Naive thymus-derived CD4-positive, alpha-beta T cell (primary cell): ENCODE data around the gene RAB38. TPM values are rescaled to one million over a fixed set of nuclear protein-coding genes. Genes with fewer than 3 reads are reported as not detected.

Source experiments
- ATAC-seq: fragments of 150-1000 bp; cut with Tn5 transposase; 2 replicates; pipeline ENCODE4 v1.10.0; 2021; ENCODE audit warnings: mild to moderate bottlenecking, moderate library complexity
- CTCF ChIA-PET: fragments of 350-600 bp; sonication (Branson Sonifier 250); formaldehyde crosslinking; loops from one replicate; lab custom pipeline; 2021; ENCODE audit warnings: antibody characterized with exemption; lab: Charles Lee
- POLR2A ChIA-PET: fragments of 350-600 bp; sonication (Branson Sonifier 250); formaldehyde crosslinking; loops from one replicate; lab custom pipeline; 2021; ENCODE audit warnings: antibody characterized with exemption, inconsistent platforms; lab: Charles Lee
- DNase-seq, 9 donors: peaks; one replicate each; pipeline versions ENCODE4 v3.0.0 to v3.0.0-alpha.2; 2020 to 2022; ENCODE audit warnings: mixed read lengths in 1 of 9
- H3K27ac ChIP-seq: one replicate; pipeline ENCODE4 v1.7.0; 2013; ENCODE audit warnings: mild to moderate bottlenecking, low read depth, low read length, moderate library complexity
- H3K27me3 ChIP-seq, 2 donors: one replicate each; pipeline ENCODE4 v1.7.0; 2013; ENCODE audit warnings: low read length in 2 of 2, mild to moderate bottlenecking in 2 of 2, moderate library complexity in 2 of 2; ENCODE audit not compliant: control insufficient read depth in 2 of 2, insufficient read depth in 2 of 2
- H3K36me3 ChIP-seq, 3 experiments: 1 replicate in 2 of 3; 2 replicates in 1 of 3; pipeline ENCODE4 v1.7.0; 2013; ENCODE audit warnings: low read length in 3 of 3, mild to moderate bottlenecking in 3 of 3, moderate library complexity in 1 of 3; ENCODE audit not compliant: insufficient read depth in 3 of 3, control insufficient read depth in 2 of 3
- H3K4me1 ChIP-seq, 2 donors: one replicate each; pipeline ENCODE4 v1.7.0; 2013; ENCODE audit warnings: low read length in 2 of 2, mild to moderate bottlenecking in 2 of 2, moderate library complexity in 1 of 2; ENCODE audit not compliant: control insufficient read depth in 2 of 2, insufficient read depth in 2 of 2
- H3K4me3 ChIP-seq: 2 replicates; pipeline ENCODE4 v1.7.0; 2013; ENCODE audit warnings: mild to moderate bottlenecking, low read length
- H3K9me3 ChIP-seq, 3 experiments: 1 replicate in 2 of 3; 2 replicates in 1 of 3; pipeline ENCODE4 v1.7.0; 2013; ENCODE audit warnings: low read length in 3 of 3; ENCODE audit not compliant: control insufficient read depth in 2 of 3
- H3K27ac Mint-ChIP-seq, 9 donors: one replicate each; pipeline ENCODE4 v1.8.0; 2020 to 2022; ENCODE audit warnings: mixed read lengths in 9 of 9, mild to moderate bottlenecking in 8 of 9, moderate library complexity in 5 of 9, inconsistent platforms in 2 of 9
- H3K27me3 Mint-ChIP-seq, 5 donors: one replicate each; pipeline ENCODE4 v1.8.0; 2021 to 2022; ENCODE audit warnings: mixed read lengths in 5 of 5, mild to moderate bottlenecking in 1 of 5
- H3K36me3 Mint-ChIP-seq, 5 donors: one replicate each; pipeline ENCODE4 v1.8.0; 2020 to 2022; ENCODE audit warnings: mixed read lengths in 5 of 5, mild to moderate bottlenecking in 3 of 5, inconsistent platforms in 1 of 5
- H3K4me1 Mint-ChIP-seq, 7 donors: one replicate each; pipeline ENCODE4 v1.8.0; 2020 to 2022; ENCODE audit warnings: mixed read lengths in 7 of 7, mild to moderate bottlenecking in 3 of 7, inconsistent platforms in 1 of 7
- H3K4me3 Mint-ChIP-seq, 10 donors: one replicate each; pipeline ENCODE4 v1.8.0; 2020 to 2022; ENCODE audit warnings: mild to moderate bottlenecking in 10 of 10, mixed read lengths in 10 of 10, moderate library complexity in 6 of 10, inconsistent platforms in 2 of 10
- H3K9me3 Mint-ChIP-seq, 11 donors: one replicate each; pipeline ENCODE4 v1.8.0; 2020 to 2022; ENCODE audit warnings: mixed read lengths in 11 of 11, mild to moderate bottlenecking in 4 of 11, inconsistent platforms in 1 of 11, moderate library complexity in 1 of 11
- intact Hi-C, 2 donors: fragments of 100-400 bp; cut with micrococcal nuclease; formaldehyde crosslinking; loops; one replicate each; pipeline ENCODE4 v1.15.1; 2023
- polyA plus RNA-seq, 2 donors: library from polyadenylated mRNA; unstranded; fragments of 300-500 nt; fragmentation: Illumina TruSeq; gene quantifications; one replicate each; pipeline ENCODE4 v1.2.3, GENCODE V29; 2021
- total RNA-seq, 6 experiments: library from RNA in 5 of 6; stranded (reverse) in 5 of 6; gene quantifications; 1 replicate in 5 of 6; 2 replicates in 1 of 6; pipeline ENCODE4 v1.2.3 and lab custom pipeline; 2021 to 2026

Gene RAB38
- total and polyA plus RNA-seq, 7 experiments from 2014 or later = 0.14 to 1.9 (median 0.30) TPM; not detected in 2

- H3K4me1 Mint-ChIP-seq = no peaks in the 10 kb centered on the region
- CTCF ChIA-PET = no interaction called here
- Histone ChIP-seq H3K4me3 (no peak overlapping the region), H3K36me3 (no peaks in the 10 kb centered on the region), H3K4me1 (no peaks in the 10 kb centered on the region), H3K27ac (no peak overlapping the region), H3K27me3 (no peaks in the 10 kb centered on the region), H3K9me3 (no peaks in the 10 kb centered on the region)
- peaks cover 0 to 9% (median 0%) of the 10 kb centered on the region in 5 donors for H3K27me3 Mint-ChIP-seq
- intact Hi-C loops = no loop called here
- no peak for DNase-seq
- no peak overlapping the region for H3K4me3 Mint-ChIP-seq
- POLR2A ChIA-PET = no interaction called here
- H3K36me3 Mint-ChIP-seq = peaks cover 0 to 2% (median 0%) of the 10 kb centered on the region in 5 donors
- peaks cover 0 to 3% (median 0%) of the 10 kb centered on the region in 11 donors for H3K9me3 Mint-ChIP-seq
- no peak overlapping the region for H3K27ac Mint-ChIP-seq
- no peak for ATAC-seq
These were observed 28.4 kb upstream of the RAB38 start for GRCh38 chr11:88203604-88204003.

- no peak overlapping the region for H3K27ac ChIP-seq
- Mint-ChIP-seq H3K27me3 (peaks cover 0 to 15% (median 4%) of the 10 kb centered on the region in 5 donors), H3K27ac (no peak overlapping the region), H3K9me3 (peaks cover 0 to 9% (median 7%) of the 10 kb centered on the region in 11 donors), H3K4me1 (no peaks in the 10 kb centered on the region), H3K36me3 (peaks cover 0 to 9% (median 3%) of the 10 kb centered on the region in 5 donors), H3K4me3 (no peak overlapping the region)
- ATAC-seq (no peak), DNase-seq (no peak)
- intact Hi-C loops = no loop called here
- H3K4me1 ChIP-seq = no peaks in the 10 kb centered on the region
- POLR2A ChIA-PET = no interaction called here
- no peaks in the 10 kb centered on the region for H3K36me3 ChIP-seq
- H3K9me3 ChIP-seq = peaks cover 0 to 1% (median 0%) of the 10 kb centered on the region in 3 experiments
- CTCF ChIA-PET = no interaction called here
- H3K27me3 ChIP-seq = no peaks in the 10 kb centered on the region
- no peak overlapping the region for H3K4me3 ChIP-seq
These were observed 27.3 kb upstream of the RAB38 start for GRCh38 chr11:88202498-88202897.

GRCh38 chr11:88196393-88196792 lies 21.1 kb upstream of the RAB38 start:
- Mint-ChIP-seq H3K36me3 (peaks cover 4 to 25% (median 10%) of the 10 kb centered on the region in 5 donors), H3K27ac (no peak overlapping the region), H3K4me3 (no peak overlapping the region), H3K9me3 (peaks cover 13 to 37% (median 27%) of the 10 kb centered on the region in 11 donors), H3K4me1 (no peaks in the 10 kb centered on the region), H3K27me3 (peaks cover 6 to 49% (median 25%) of the 10 kb centered on the region in 5 donors)
- Histone ChIP-seq H3K36me3 (no peaks in the 10 kb centered on the region), H3K9me3 (peaks cover 0 to 11% (median 6%) of the 10 kb centered on the region in 3 experiments), H3K4me1 (no peaks in the 10 kb centered on the region), H3K27ac (no peak overlapping the region), H3K4me3 (no peak overlapping the region), H3K27me3 (no peaks in the 10 kb centered on the region)
- ChIA-PET POLR2A (no interaction called here), CTCF (no interaction called here)
- no peak for ATAC-seq
- intact Hi-C loops = no loop called here
- no peak for DNase-seq

- peaks cover 13 to 37% (median 27%) of the 10 kb centered on the region in 11 donors for H3K9me3 Mint-ChIP-seq
- intact Hi-C loops = no loop called here
- H3K4me3 ChIP-seq = no peak overlapping the region
- H3K27me3 Mint-ChIP-seq = peaks cover 6 to 49% (median 25%) of the 10 kb centered on the region in 5 donors
- no peak overlapping the region for H3K27ac ChIP-seq
- H3K27me3 ChIP-seq = no peaks in the 10 kb centered on the region
- H3K27ac Mint-ChIP-seq = no peak overlapping the region
- no peaks in the 10 kb centered on the region for H3K4me1 Mint-ChIP-seq
- H3K4me3 Mint-ChIP-seq = no peak overlapping the region
- no peaks in the 10 kb centered on the region for H3K4me1 ChIP-seq
- ChIA-PET POLR2A (no interaction called here), CTCF (no interaction called here)
- H3K36me3 Mint-ChIP-seq = peaks cover 4 to 25% (median 10%) of the 10 kb centered on the region in 5 donors
- DNase-seq (no peak), ATAC-seq (no peak)
- no peaks in the 10 kb centered on the region for H3K36me3 ChIP-seq
- H3K9me3 ChIP-seq = peaks cover 0 to 11% (median 6%) of the 10 kb centered on the region in 3 experiments
These were observed 20.7 kb upstream of the RAB38 start for GRCh38 chr11:88195908-88196307.

GRCh38 chr11:88194990-88195389 lies 19.7 kb upstream of the RAB38 start:
- Mint-ChIP-seq H3K27ac (no peak overlapping the region), H3K36me3 (peaks cover 4 to 25% (median 10%) of the 10 kb centered on the region in 5 donors), H3K4me1 (no peaks in the 10 kb centered on the region), H3K27me3 (peaks cover 6 to 47% (median 25%) of the 10 kb centered on the region in 5 donors), H3K9me3 (peaks cover 13 to 37% (median 27%) of the 10 kb centered on the region in 11 donors), H3K4me3 (no peak overlapping the region)
- intact Hi-C loops = no loop called here
- no peaks in the 10 kb centered on the region for H3K4me1 ChIP-seq
- H3K9me3 ChIP-seq = peaks cover 0 to 11% (median 6%) of the 10 kb centered on the region in 3 experiments
- CTCF ChIA-PET = no interaction called here
- H3K27ac ChIP-seq = no peak overlapping the region
- no peak for DNase-seq
- H3K4me3 ChIP-seq = no peak overlapping the region
- H3K36me3 ChIP-seq = no peaks in the 10 kb centered on the region
- POLR2A ChIA-PET = no interaction called here
- ATAC-seq = no peak
- H3K27me3 ChIP-seq = no peaks in the 10 kb centered on the region

- Mint-ChIP-seq H3K9me3 (peaks cover 13 to 37% (median 27%) of the 10 kb centered on the region in 11 donors), H3K4me3 (no peak overlapping the region), H3K36me3 (peaks cover 4 to 25% (median 6%) of the 10 kb centered on the region in 5 donors), H3K27me3 (peaks cover 6 to 51% (median 25%) of the 10 kb centered on the region in 5 donors), H3K27ac (no peak overlapping the region), H3K4me1 (no peaks in the 10 kb centered on the region)
- ATAC-seq (no peak), DNase-seq (no peak)
- Histone ChIP-seq H3K9me3 (peaks cover 0 to 11% (median 6%) of the 10 kb centered on the region in 3 experiments), H3K36me3 (no peaks in the 10 kb centered on the region), H3K4me1 (no peaks in the 10 kb centered on the region), H3K27me3 (no peaks in the 10 kb centered on the region), H3K27ac (no peak overlapping the region), H3K4me3 (no peak overlapping the region)
- intact Hi-C loops = no loop called here
- POLR2A ChIA-PET = no interaction called here
- CTCF ChIA-PET = no interaction called here
These were observed 18.0 kb upstream of the RAB38 start for GRCh38 chr11:88193278-88193677.

GRCh38 chr11:88188932-88189253 lies 13.7 kb upstream of the RAB38 start:
- no peaks in the 10 kb centered on the region for H3K36me3 ChIP-seq
- H3K9me3 ChIP-seq = no peaks in the 10 kb centered on the region
- no peak for ATAC-seq
- Mint-ChIP-seq H3K36me3 (peaks cover 0 to 4% (median 0%) of the 10 kb centered on the region in 5 donors), H3K9me3 (peaks cover 0 to 8% (median 2%) of the 10 kb centered on the region in 11 donors), H3K4me3 (no peak overlapping the region), H3K27ac (no peak overlapping the region), H3K27me3 (peaks cover 0 to 25% (median 10%) of the 10 kb centered on the region in 5 donors), H3K4me1 (no peaks in the 10 kb centered on the region)
- no peaks in the 10 kb centered on the region for H3K27me3 ChIP-seq
- H3K27ac ChIP-seq = no peak overlapping the region
- POLR2A ChIA-PET = no interaction called here
- DNase-seq = no peak
- H3K4me1 ChIP-seq = no peaks in the 10 kb centered on the region
- CTCF ChIA-PET = no interaction called here
- no peak overlapping the region for H3K4me3 ChIP-seq
- intact Hi-C loops = no loop called here
